MM.1S (cell line): ENCODE data around the gene VWC2.

Experiments
- CTCF ChIP-seq: fragments of 300-600 bp; sonication (generic); IDR thresholded peaks from 2 replicates; pipeline ENCODE4 v1.5.1; 2016; ENCODE audit warnings: antibody characterized with exemption, low read length, mixed read lengths
- EZH2 ChIP-seq: fragments of 300-600 bp; sonication (generic); optimal IDR thresholded peaks from 2 replicates; pipeline ENCODE3; 2017; ENCODE audit warnings: low read depth, mild to moderate bottlenecking, antibody characterized with exemption, low read length, mixed read lengths

GRCh38 chr7:49866910-49867309 is 93.5 kb downstream of the VWC2 start:
- TF ChIP-seq CTCF (no peak), EZH2 (no peak)
